Neutrophil (primary cell): ENCODE measurements around the gene QKI.

ENCODE experiments used
- H3K27ac ChIP-seq: fragments of 200-600 bp; sonication (generic); 2 replicates; pipeline ENCODE4 v1.5.1; 2016; ENCODE audit warnings: mild to moderate bottlenecking, moderate library complexity
- H3K27me3 ChIP-seq: fragments of 200-600 bp; sonication (generic); 2 replicates; pipeline ENCODE4 v1.6.0; 2016; ENCODE audit warnings: mild to moderate bottlenecking
- H3K36me3 ChIP-seq: fragments of 200-600 bp; sonication (generic); 2 replicates; pipeline ENCODE4 v1.5.1; 2017
- H3K4me1 ChIP-seq, 2 experiments: fragments of 200-600 bp in 1 of 2; sonication (generic) in 1 of 2; 1 replicate in 1 of 2; 2 replicates in 1 of 2; pipeline versions ENCODE4 v1.5.1 to v1.6.1; 2013 to 2016; ENCODE audit warnings: low read depth in 1 of 2, low read length in 1 of 2, mild to moderate bottlenecking in 1 of 2, moderate library complexity in 1 of 2; ENCODE audit not compliant: control insufficient read depth in 1 of 2, insufficient read depth in 1 of 2
- H3K4me3 ChIP-seq, 2 experiments: fragments of 200-600 bp in 1 of 2; sonication (generic) in 1 of 2; 1 replicate in 1 of 2; 2 replicates in 1 of 2; pipeline ENCODE4 v1.5.1; 2013 to 2016; ENCODE audit warnings: low read depth in 1 of 2, low read length in 1 of 2, mild to moderate bottlenecking in 1 of 2, moderate library complexity in 1 of 2
- H3K9me3 ChIP-seq: fragments of 200-600 bp; sonication (generic); 2 replicates; pipeline ENCODE4 v1.5.1; 2016
- CTCF ChIP-seq: fragments of 200-600 bp; sonication (generic); IDR thresholded peaks from 2 replicates; pipeline ENCODE4 v1.5.1; 2016; ENCODE audit warnings: antibody characterized with exemption

Gene QKI

GRCh38 chr6:163404825-163405265 is 9.7 kb upstream of the QKI start:
- Histone ChIP-seq H3K4me3 (peak overlapping the region; percentile 49 to 60), H3K4me1 (peaks cover 38 to 43% of the 10 kb centered on the region in 2 experiments), H3K36me3 (no peaks in the 10 kb centered on the region), H3K9me3 (no peaks in the 10 kb centered on the region), H3K27ac (peak overlapping the region; percentile 92), H3K27me3 (no peaks in the 10 kb centered on the region)
- no peak for TF ChIP-seq CTCF

- Histone ChIP-seq H3K36me3 (no peaks in the 10 kb centered on the region), H3K4me3 (peak overlapping the region; percentile 49 to 60), H3K4me1 (peaks cover 38 to 43% of the 10 kb centered on the region in 2 experiments), H3K27me3 (no peaks in the 10 kb centered on the region), H3K27ac (peak overlapping the region; percentile 92), H3K9me3 (no peaks in the 10 kb centered on the region)
- TF ChIP-seq CTCF, result no peak
These were observed 8.9 kb upstream of the QKI start for GRCh38 chr6:163405412-163406309.

- Histone ChIP-seq H3K27me3 (no peaks in the 10 kb centered on the region), H3K4me1 (peaks cover 38 to 43% of the 10 kb centered on the region in 2 experiments), H3K27ac (peak overlapping the region; percentile 92), H3K36me3 (no peaks in the 10 kb centered on the region), H3K4me3 (peak overlapping the region; percentile 49 to 60), H3K9me3 (no peaks in the 10 kb centered on the region)
- no peak for TF ChIP-seq CTCF
These were observed 8.2 kb upstream of the QKI start for GRCh38 chr6:163406366-163406765.

- Histone ChIP-seq H3K36me3 (no peaks in the 10 kb centered on the region), H3K27me3 (no peaks in the 10 kb centered on the region), H3K4me1 (peaks cover 39 to 43% of the 10 kb centered on the region in 2 experiments), H3K27ac (peak overlapping the region; percentile 92), H3K4me3 (no peak overlapping the region), H3K9me3 (no peaks in the 10 kb centered on the region)
- TF ChIP-seq CTCF, result no peak
These were observed 7.7 kb upstream of the QKI start for GRCh38 chr6:163406830-163407229.

GRCh38 chr6:163408352-163408991 is 6.0 kb upstream of the QKI start:
- H3K4me3 ChIP-seq, result no peak overlapping the region
- H3K27ac ChIP-seq, result no peak overlapping the region
- H3K36me3 ChIP-seq, result no peaks in the 10 kb centered on the region
- no peaks in the 10 kb centered on the region for H3K9me3 ChIP-seq
- TF ChIP-seq CTCF, result no peak
- H3K4me1 ChIP-seq, result peaks cover 48 to 55% of the 10 kb centered on the region in 2 experiments
- H3K27me3 ChIP-seq, result no peaks in the 10 kb centered on the region
